ENCODE measurements around the gene UBE2Q1. TPM values are rescaled to one million over a fixed set of nuclear protein-coding genes. Genes with fewer than 3 reads are reported as not detected.

UBE2Q1 gene
- total RNA-seq, 2 experiments from 2014 or later = 106 to 107 TPM

DNA sequence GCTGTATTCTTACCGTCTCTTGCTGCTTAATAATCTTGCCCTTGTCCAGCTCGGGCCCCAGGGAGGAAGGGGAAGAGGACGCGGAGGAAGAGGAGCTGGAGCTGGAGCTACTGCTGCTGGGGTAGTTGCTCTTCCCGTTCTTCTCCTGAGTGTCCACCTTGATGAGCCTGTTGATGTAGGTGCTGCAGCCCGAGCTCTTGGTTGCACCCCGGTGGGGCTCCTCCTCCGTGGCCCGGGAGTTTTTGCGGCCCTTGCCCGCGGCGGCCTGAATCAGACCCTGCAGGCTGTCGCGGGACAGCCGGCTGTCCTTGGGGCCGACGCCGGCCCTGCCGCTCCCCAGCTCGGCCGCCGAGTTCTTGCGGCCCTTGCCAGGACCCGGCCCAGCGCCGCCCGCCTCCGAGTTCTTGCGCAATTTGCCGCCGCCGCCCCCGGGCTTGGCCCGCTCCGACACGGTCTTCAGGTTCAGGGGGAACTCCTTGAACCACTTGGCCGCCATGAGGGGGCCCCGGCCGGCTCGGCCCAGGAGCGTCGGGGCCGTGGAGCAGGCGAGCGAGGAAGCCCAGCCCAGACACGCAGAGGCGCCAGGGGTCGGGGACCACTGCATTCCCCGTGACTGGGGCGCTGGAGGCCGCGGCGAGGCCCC lies 56.9 kb downstream of the UBE2Q1 start:
- DNase-seq (peak; percentile 34), ATAC-seq (ENCODE audit: low read depth) (no peak)
- no peak overlapping the region for H3K27ac Mint-ChIP-seq
- H3K9me3 Mint-ChIP-seq = peaks cover 1% of the 10 kb centered on the region
- peaks cover 1% of the 10 kb centered on the region for H3K36me3 Mint-ChIP-seq
- peak overlapping the region; percentile 28 for H3K4me3 Mint-ChIP-seq
- POLR2A ChIA-PET = no interaction called here
- peaks cover 6% of the 10 kb centered on the region for H3K4me1 Mint-ChIP-seq
- peaks cover 66% of the 10 kb centered on the region for H3K27me3 Mint-ChIP-seq

GRCh38 chr1:154500533-154500932 lies 57.9 kb downstream of the UBE2Q1 start:
- DNase-seq (no peak), ATAC-seq (ENCODE audit: low read depth) (no peak)
- peaks cover 59% of the 10 kb centered on the region for H3K27me3 Mint-ChIP-seq
- peaks cover 1% of the 10 kb centered on the region for H3K9me3 Mint-ChIP-seq
- POLR2A ChIA-PET = no interaction called here
- no peak overlapping the region for H3K27ac Mint-ChIP-seq
- peaks cover 9% of the 10 kb centered on the region for H3K4me1 Mint-ChIP-seq
- no peak overlapping the region for H3K4me3 Mint-ChIP-seq
- H3K36me3 Mint-ChIP-seq = peaks cover 1% of the 10 kb centered on the region

DNA sequence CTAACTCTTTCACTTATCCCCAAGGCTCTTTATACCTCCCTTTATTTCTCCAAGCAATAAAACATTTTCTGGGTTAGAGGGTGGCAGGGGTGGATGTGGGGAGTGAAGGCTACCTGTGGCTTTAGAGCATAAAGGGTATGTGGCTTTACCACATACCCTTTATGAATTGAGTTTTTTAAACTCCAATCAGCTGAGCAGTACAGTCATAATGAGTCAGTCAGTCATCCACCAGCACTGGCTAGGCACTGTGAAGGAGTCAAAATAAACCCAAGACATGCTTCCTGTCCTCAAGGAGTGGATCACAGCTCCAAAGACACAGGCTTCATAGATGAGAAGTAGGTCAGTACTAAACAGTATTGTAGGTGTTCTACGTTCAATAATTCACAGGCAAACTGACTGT lies 59.0 kb downstream of the UBE2Q1 start:
- no peak overlapping the region for H3K4me3 Mint-ChIP-seq
- H3K27ac Mint-ChIP-seq = no peak overlapping the region
- H3K4me1 Mint-ChIP-seq = peaks cover 11% of the 10 kb centered on the region
- peaks cover 54% of the 10 kb centered on the region for H3K27me3 Mint-ChIP-seq
- DNase-seq (no peak), ATAC-seq (ENCODE audit: low read depth) (no peak)
- POLR2A ChIA-PET = no interaction called here
- H3K36me3 Mint-ChIP-seq = peaks cover 1% of the 10 kb centered on the region
- peaks cover 1% of the 10 kb centered on the region for H3K9me3 Mint-ChIP-seq

Other genes starting within 250 kb of the UBE2Q1 start
- not detected for gene AQP10, start 237.6 kb downstream of the UBE2Q1 start, total RNA-seq
- 10 to 100 TPM; 91.2 to 95.4 TPM for gene ATP8B2, start 233.1 kb downstream of the UBE2Q1 start, total RNA-seq
- 1 to 10 TPM; 4.6 to 6.3 TPM for gene IL6R, start 153.3 kb downstream of the UBE2Q1 start, total RNA-seq
- not detected for gene TDRD10, start 56.4 kb downstream of the UBE2Q1 start, total RNA-seq
- not detected for gene SHE, start 56.2 kb downstream of the UBE2Q1 start, total RNA-seq
- not detected for gene CHRNB2, start 9.1 kb upstream of the UBE2Q1 start, total RNA-seq
- gene ADAR, start 49.5 kb upstream of the UBE2Q1 start, total RNA-seq = 100 to 1,000 TPM; 325 to 338 TPM

Data from activated naive CD8-positive, alpha-beta T cell treated with anti-CD3 and anti-CD28 coated beads, Interleukin-2, amount 10 ng/mL, durations not matched to agents 7 days and 5 days (primary cell).